Measurements from ENCODE around the gene TRAPPC2L.

The TRAPPC2L gene

GRCh38 chr16:88870608-88871348 is 13.9 kb downstream of the TRAPPC2L start:
- DNase-seq (ENCODE audit: insufficient read length, low spot score), result peak; percentile 74
- peak; percentile 76 for FAIRE-seq
- TF ChIP-seq POU2F2 (IDR thresholded peaks at IDR 0.05; ENCODE audit: low read depth, low read length) (no peak), POLR2A (IDR thresholded peaks at IDR 0.05; ENCODE audit: low read depth, low read length) (no peak), PAX5 (IDR thresholded peaks at IDR 0.05; ENCODE audit: insufficient read depth, low read length, severe bottlenecking) (no peak), POLR2AphosphoS5 (IDR thresholded peaks at IDR 0.05; ENCODE audit: low read depth, low read length) (no peak), SPI1 (IDR thresholded peaks at IDR 0.05; ENCODE audit: low read depth, low read length) (no peak), TAF1 (IDR thresholded peaks at IDR 0.05; ENCODE audit: low read depth, low read length) (no peak)

GRCh38 chr16:88871349-88871702 is 14.4 kb downstream of the TRAPPC2L start:
- TF ChIP-seq SPI1 (IDR thresholded peaks at IDR 0.05; ENCODE audit: low read depth, low read length), result no peak
- no peak for TF ChIP-seq PAX5 (IDR thresholded peaks at IDR 0.05; ENCODE audit: insufficient read depth, low read length, severe bottlenecking)
- no peak for TF ChIP-seq TAF1 (IDR thresholded peaks at IDR 0.05; ENCODE audit: low read depth, low read length)
- no peak for TF ChIP-seq POLR2A (IDR thresholded peaks at IDR 0.05; ENCODE audit: low read depth, low read length)
- no peak for TF ChIP-seq POLR2AphosphoS5 (IDR thresholded peaks at IDR 0.05; ENCODE audit: low read depth, low read length)
- no peak for TF ChIP-seq POU2F2 (IDR thresholded peaks at IDR 0.05; ENCODE audit: low read depth, low read length)
- DNase-seq (ENCODE audit: insufficient read length, low spot score), result no peak
- FAIRE-seq, result no peak

- FAIRE-seq (no peak), DNase-seq (ENCODE audit: insufficient read length, low spot score) (no peak)
- no peak for TF ChIP-seq PAX5 (IDR thresholded peaks at IDR 0.05; ENCODE audit: insufficient read depth, low read length, severe bottlenecking)
- no peak for TF ChIP-seq SPI1 (IDR thresholded peaks at IDR 0.05; ENCODE audit: low read depth, low read length)
- TF ChIP-seq POU2F2 (IDR thresholded peaks at IDR 0.05; ENCODE audit: low read depth, low read length), result no peak
- no peak for TF ChIP-seq POLR2A (IDR thresholded peaks at IDR 0.05; ENCODE audit: low read depth, low read length)
- no peak for TF ChIP-seq TAF1 (IDR thresholded peaks at IDR 0.05; ENCODE audit: low read depth, low read length)
- no peak for TF ChIP-seq POLR2AphosphoS5 (IDR thresholded peaks at IDR 0.05; ENCODE audit: low read depth, low read length)
Observed at GRCh38 chr16:88871730-88872416, 14.9 kb downstream of the TRAPPC2L start.

GRCh38 chr16:88872650-88873331 is 15.9 kb downstream of the TRAPPC2L start:
- no peak for FAIRE-seq
- no peak for DNase-seq (ENCODE audit: insufficient read length, low spot score)
- TF ChIP-seq POLR2AphosphoS5 (IDR thresholded peaks at IDR 0.05; ENCODE audit: low read depth, low read length) (no peak), SPI1 (IDR thresholded peaks at IDR 0.05; ENCODE audit: low read depth, low read length) (no peak), POU2F2 (IDR thresholded peaks at IDR 0.05; ENCODE audit: low read depth, low read length) (no peak), PAX5 (IDR thresholded peaks at IDR 0.05; ENCODE audit: insufficient read depth, low read length, severe bottlenecking) (no peak), TAF1 (IDR thresholded peaks at IDR 0.05; ENCODE audit: low read depth, low read length) (no peak), POLR2A (IDR thresholded peaks at IDR 0.05; ENCODE audit: low read depth, low read length) (no peak)

- DNase-seq (ENCODE audit: insufficient read length, low spot score) (no peak), FAIRE-seq (peak; percentile 31)
- no peak for TF ChIP-seq POU2F2 (IDR thresholded peaks at IDR 0.05; ENCODE audit: low read depth, low read length)
- TF ChIP-seq SPI1 (IDR thresholded peaks at IDR 0.05; ENCODE audit: low read depth, low read length), result no peak
- TF ChIP-seq POLR2A (IDR thresholded peaks at IDR 0.05; ENCODE audit: low read depth, low read length), result no peak
Observed at GRCh38 chr16:88874938-88875599, 18.1 kb downstream of the TRAPPC2L start.

GRCh38 chr16:88875703-88876234 is 18.8 kb downstream of the TRAPPC2L start:
- TF ChIP-seq SPI1 (IDR thresholded peaks at IDR 0.05; ENCODE audit: low read depth, low read length) (no peak), POLR2A (IDR thresholded peaks at IDR 0.05; ENCODE audit: low read depth, low read length) (no peak), POLR2AphosphoS5 (IDR thresholded peaks at IDR 0.05; ENCODE audit: low read depth, low read length) (no peak), TAF1 (IDR thresholded peaks at IDR 0.05; ENCODE audit: low read depth, low read length) (no peak), POU2F2 (IDR thresholded peaks at IDR 0.05; ENCODE audit: low read depth, low read length) (no peak), PAX5 (IDR thresholded peaks at IDR 0.05; ENCODE audit: insufficient read depth, low read length, severe bottlenecking) (no peak)
- FAIRE-seq (no peak), DNase-seq (ENCODE audit: insufficient read length, low spot score) (no peak)

GRCh38 chr16:88876942-88877526 is 20.1 kb downstream of the TRAPPC2L start:
- TF ChIP-seq POLR2A (IDR thresholded peaks at IDR 0.05; ENCODE audit: low read depth, low read length) (no peak), POU2F2 (IDR thresholded peaks at IDR 0.05; ENCODE audit: low read depth, low read length) (no peak), TAF1 (IDR thresholded peaks at IDR 0.05; ENCODE audit: low read depth, low read length) (no peak), SPI1 (IDR thresholded peaks at IDR 0.05; ENCODE audit: low read depth, low read length) (no peak), POLR2AphosphoS5 (IDR thresholded peaks at IDR 0.05; ENCODE audit: low read depth, low read length) (no peak), PAX5 (IDR thresholded peaks at IDR 0.05; ENCODE audit: insufficient read depth, low read length, severe bottlenecking) (no peak)
- FAIRE-seq, result no peak
- no peak for DNase-seq (ENCODE audit: insufficient read length, low spot score)

GRCh38 chr16:88877564-88878289 is 20.8 kb downstream of the TRAPPC2L start:
- FAIRE-seq, result no peak
- TF ChIP-seq POU2F2 (IDR thresholded peaks at IDR 0.05; ENCODE audit: low read depth, low read length) (no peak), POLR2A (IDR thresholded peaks at IDR 0.05; ENCODE audit: low read depth, low read length) (no peak), SPI1 (IDR thresholded peaks at IDR 0.05; ENCODE audit: low read depth, low read length) (no peak), TAF1 (IDR thresholded peaks at IDR 0.05; ENCODE audit: low read depth, low read length) (no peak), PAX5 (IDR thresholded peaks at IDR 0.05; ENCODE audit: insufficient read depth, low read length, severe bottlenecking) (no peak), POLR2AphosphoS5 (IDR thresholded peaks at IDR 0.05; ENCODE audit: low read depth, low read length) (no peak)
- no peak for DNase-seq (ENCODE audit: insufficient read length, low spot score)
